HCT116 (cell line): ENCODE measurements around the gene FHOD3. TPM values are rescaled to one million over a fixed set of nuclear protein-coding genes. Genes with fewer than 3 reads are reported as not detected.

Experiments
- ATAC-seq: fragments of 200-7000 bp; cut with Tn5 transposase; 2 replicates; pipeline ENCODE4 v1.9.1; 2020; ENCODE audit warnings: mild to moderate bottlenecking, moderate library complexity
- BruUV-seq: library from RNA; stranded (reverse); fragments of 400-500 nt; replicated peaks from 2 replicates; lab custom pipeline; 2021; lab: Mats Ljungman, UMichigan
- CTCF ChIA-PET: fragments of 300-600 bp; sonication (Branson Sonifier 250); formaldehyde crosslinking; loops from one replicate; lab custom pipeline; 2021; ENCODE audit warnings: antibody characterized with exemption; lab: Charles Lee
- POLR2A ChIA-PET: fragments of 300-600, 350-600 bp; sonication (Branson Sonifier 250); formaldehyde crosslinking; loops from one replicate; lab custom pipeline; 2021; ENCODE audit warnings: antibody characterized with exemption; lab: Charles Lee
- RAD21 ChIA-PET, 2 experiments: fragments of 300-600 bp; sonication (Branson Sonifier 250); formaldehyde crosslinking; loops; one replicate each; lab custom pipeline; 2023; ENCODE audit warnings: low total read pairs in 2 of 2; ENCODE audit not compliant: uncharacterized antibody in 2 of 2, unreplicated experiment in 2 of 2, low non-redundant PET in 1 of 2; lab: Charles Lee
- DNase-seq: peaks from one replicate; pipeline ENCODE4 v3.0.0-alpha.2; 2010; ENCODE audit warnings: low read depth, low spot score
- H2AFZ ChIP-seq: fragments of 200-600 bp; shearing (Covaris generic), sonication (generic); 2 replicates; pipeline ENCODE4 v1.6.1; 2017; ENCODE audit warnings: low read depth, mixed run types, mixed read lengths, antibody characterized with exemption, low read length; ENCODE audit not compliant: poor library complexity, severe bottlenecking
- H3K27ac ChIP-seq: 2 replicates; pipeline ENCODE4 v1.5.1; 2012; ENCODE audit warnings: low read depth, low read length
- H3K27me3 ChIP-seq: fragments of 200-600 bp; sonication (generic); 2 replicates; pipeline ENCODE4 v1.6.1; 2016; ENCODE audit warnings: mixed run types, low read length, mixed read lengths; ENCODE audit not compliant: insufficient read depth
- H3K36me3 ChIP-seq, 2 experiments: fragments of 200-500 bp in 1 of 2; fragments of 200-600 bp in 1 of 2; sonication (Bioruptor generic) in 1 of 2; sonication (generic) in 1 of 2; 2 replicates each; pipeline versions ENCODE4 v1.5.1 to v1.6.1; 2014 to 2016; ENCODE audit warnings: low read length in 2 of 2, inconsistent platforms in 1 of 2, mixed read lengths in 1 of 2, mixed run types in 1 of 2; ENCODE audit not compliant: insufficient read depth in 2 of 2, control insufficient read depth in 1 of 2
- H3K4me1 ChIP-seq, 2 experiments: fragments of 200-600 bp in 1 of 2; sonication (generic) in 1 of 2; 2 replicates each; pipeline versions ENCODE4 v1.5.1 to v1.6.1; 2012 to 2017; ENCODE audit warnings: low read length in 2 of 2, inconsistent platforms in 1 of 2, mild to moderate bottlenecking in 1 of 2, mixed read lengths in 1 of 2, mixed run types in 1 of 2, moderate library complexity in 1 of 2; ENCODE audit not compliant: insufficient read depth in 2 of 2, control insufficient read depth in 1 of 2
- H3K4me2 ChIP-seq: fragments of 200-600 bp; sonication (generic); 2 replicates; pipeline ENCODE4 v1.6.1; 2017; ENCODE audit warnings: mixed run types, low read length, mixed read lengths
- H3K4me3 ChIP-seq, 2 experiments: fragments of 200-600 bp in 1 of 2; sonication (generic) in 1 of 2; replicated peaks in 1 of 2; 2 replicates each; pipeline ENCODE4 v1.5.1; 2011 to 2016; ENCODE audit warnings: low read length in 2 of 2, control low read depth in 1 of 2, low read depth in 1 of 2, mild to moderate bottlenecking in 1 of 2, mixed read lengths in 1 of 2, mixed run types in 1 of 2
- H3K79me2 ChIP-seq: fragments of 200-600 bp; sonication (generic); 2 replicates; pipeline ENCODE4 v1.6.1; 2017; ENCODE audit warnings: mild to moderate bottlenecking, mixed run types, low read length, moderate library complexity, mixed read lengths; ENCODE audit not compliant: insufficient read depth
- H3K9ac ChIP-seq: fragments of 200-600 bp; sonication (generic); 2 replicates; pipeline ENCODE4 v1.6.1; 2016; ENCODE audit warnings: low read length, mixed read lengths
- H3K9me2 ChIP-seq: fragments of 200-600 bp; sonication (generic), shearing (Covaris generic); 2 replicates; pipeline ENCODE4 v1.6.1; 2017; ENCODE audit warnings: mixed run types, mild to moderate bottlenecking, moderate library complexity; ENCODE audit not compliant: insufficient read depth
- H3K9me3 ChIP-seq, 2 experiments: fragments of 200-500 bp in 1 of 2; fragments of 200-600 bp in 1 of 2; sonication (Bioruptor generic) in 1 of 2; sonication (generic) in 1 of 2; 2 replicates each; pipeline ENCODE4 v1.6.1; 2014 to 2017; ENCODE audit warnings: low read length in 2 of 2, mixed read lengths in 2 of 2, inconsistent platforms in 1 of 2, low read depth in 1 of 2, mild to moderate bottlenecking in 1 of 2, mixed run types in 1 of 2, moderate library complexity in 1 of 2; ENCODE audit not compliant: control insufficient read depth in 1 of 2, insufficient read depth in 1 of 2
- H4K20me1 ChIP-seq: fragments of 200-600 bp; sonication (generic), shearing (Covaris generic); 2 replicates; pipeline ENCODE4 v1.6.1; 2017; ENCODE audit warnings: mixed run types, mild to moderate bottlenecking, moderate library complexity; ENCODE audit not compliant: insufficient read depth
- ATF3 ChIP-seq: IDR thresholded peaks from 2 replicates; pipeline ENCODE4 v1.6.1; 2012
- CBX3 ChIP-seq: IDR thresholded peaks from 2 replicates; pipeline ENCODE4 v1.6.1; 2012; ENCODE audit warnings: low read depth
- CEBPB ChIP-seq: IDR thresholded peaks from 2 replicates; pipeline ENCODE4 v1.6.1; 2012; ENCODE audit warnings: low read depth
- CTCF ChIP-seq, 3 experiments: fragments of 200-600 bp in 1 of 3; sonication (generic) in 1 of 3; IDR thresholded peaks in 2 of 3; conservative IDR thresholded peaks in 1 of 3; 2 replicates each; pipeline ENCODE4 v1.5.1; 2012 to 2017; ENCODE audit warnings: low read depth in 2 of 3, low read length in 2 of 3, antibody characterized with exemption in 1 of 3, borderline replicate concordance in 1 of 3, control low read depth in 1 of 3, mild to moderate bottlenecking in 1 of 3, mixed read lengths in 1 of 3, mixed run types in 1 of 3, moderate library complexity in 1 of 3; ENCODE audit not compliant: insufficient read depth in 1 of 3
- EGR1 ChIP-seq: IDR thresholded peaks from 2 replicates; pipeline ENCODE4 v1.6.1; 2012; ENCODE audit warnings: low read depth
- ELF1 ChIP-seq: IDR thresholded peaks from 2 replicates; pipeline ENCODE4 v1.6.1; 2012; ENCODE audit warnings: low read depth, borderline replicate concordance
- EZH2 ChIP-seq: fragments of 200-600 bp; sonication (generic); IDR thresholded peaks from 2 replicates; pipeline ENCODE4 v1.6.1; 2017; ENCODE audit warnings: antibody characterized with exemption, mixed run types
- FOSL1 ChIP-seq: IDR thresholded peaks from 2 replicates; pipeline ENCODE4 v1.6.1; 2012; ENCODE audit warnings: low read depth
- POLR2A ChIP-seq: IDR thresholded peaks from 2 replicates; pipeline ENCODE4 v1.7.0; 2011; ENCODE audit warnings: borderline replicate concordance; ENCODE audit not compliant: insufficient read depth, insufficient read length; ENCODE audit errors: extremely low read depth
- POLR2AphosphoS5 ChIP-seq: IDR thresholded peaks from 2 replicates; pipeline ENCODE4 v1.6.1; 2011; ENCODE audit warnings: mild to moderate bottlenecking, low read depth, low read length, moderate library complexity
- RAD21 ChIP-seq: IDR thresholded peaks from 2 replicates; pipeline ENCODE4 v1.6.1; 2012; ENCODE audit warnings: low read depth, mild to moderate bottlenecking
- SIN3A ChIP-seq: IDR thresholded peaks from 2 replicates; pipeline ENCODE4 v1.6.1; 2012; ENCODE audit warnings: low read depth
- SP1 ChIP-seq: IDR thresholded peaks from 2 replicates; pipeline ENCODE4 v1.6.1; 2012; ENCODE audit warnings: low read depth
- SRF ChIP-seq: IDR thresholded peaks from 2 replicates; pipeline ENCODE4 v1.6.1; 2012; ENCODE audit warnings: low read depth
- TCF7L2 ChIP-seq: IDR thresholded peaks from 2 replicates; pipeline ENCODE4 v1.7.0; 2011; ENCODE audit warnings: borderline replicate concordance, inconsistent platforms; ENCODE audit not compliant: insufficient read depth, insufficient read length; ENCODE audit errors: extremely low read depth
- YY1 ChIP-seq: IDR thresholded peaks from 2 replicates; pipeline ENCODE4 v1.6.1; 2011; ENCODE audit warnings: low read length, low read depth, moderate library complexity, mild to moderate bottlenecking; ENCODE audit not compliant: insufficient replicate concordance; ENCODE audit errors: extremely low read depth
- ZNF274 ChIP-seq: fragments of 200-500 bp; sonication (Bioruptor generic); IDR thresholded peaks from 2 replicates; pipeline ENCODE4 v1.6.1; 2014; ENCODE audit warnings: mild to moderate bottlenecking, low read depth, low read length, inconsistent platforms
- intact Hi-C: fragments of 100-400 bp; cut with micrococcal nuclease; formaldehyde crosslinking; loops from 2 replicates; pipeline ENCODE4 v1.10.0; 2022
- total RNA-seq: library from RNA; stranded (reverse); gene quantifications from one replicate; pipeline ENCODE4 v1.2.1, GENCODE V29; 2021; ENCODE audit not compliant: unreplicated experiment

FHOD3 gene
- total RNA-seq, 1 experiment from 2014 or later = 4.0 TPM

GRCh38 chr18:36454245-36454644, 156.7 kb downstream of the FHOD3 start:
- CTCF ChIA-PET = no interaction called here
- DNase-seq = no peak
- Histone ChIP-seq H4K20me1 (no peaks in the 10 kb centered on the region; the same call in 1 of the 2 replicates), H3K4me1 (peaks cover 0 to 9% of the 10 kb centered on the region in 2 experiments; a peak in 2 of 4 replicates), H3K9me2 (no peaks in the 10 kb centered on the region), H3K4me3 (no peak overlapping the region), H3K27me3 (no peaks in the 10 kb centered on the region; the same call in 1 of the 2 replicates), H2AFZ (no peak overlapping the region), H3K4me2 (no peak overlapping the region), H3K9ac (no peak overlapping the region), H3K36me3 (no peaks in the 10 kb centered on the region), H3K27ac (no peak overlapping the region), H3K79me2 (no peaks in the 10 kb centered on the region), H3K9me3 (no peaks in the 10 kb centered on the region)
- TF ChIP-seq CBX3 = no peak
- no peak for TF ChIP-seq CTCF (IDR thresholded peaks at IDR 0.05 in 2 of 3, conservative IDR thresholded peaks at IDR 0.05 in 1 of 3; ENCODE audit: borderline replicate concordance in 1 of 3, insufficient read depth in 1 of 3, low read depth in 2 of 3, low read length in 2 of 3)
- no peak for TF ChIP-seq SRF
- no peak for TF ChIP-seq POLR2AphosphoS5
- intact Hi-C loops = no loop called here
- RAD21 ChIA-PET = no interaction called here
- POLR2A ChIA-PET = no interaction called here
- no peak for ATAC-seq
- BruUV-seq = no TSS peak

DNA sequence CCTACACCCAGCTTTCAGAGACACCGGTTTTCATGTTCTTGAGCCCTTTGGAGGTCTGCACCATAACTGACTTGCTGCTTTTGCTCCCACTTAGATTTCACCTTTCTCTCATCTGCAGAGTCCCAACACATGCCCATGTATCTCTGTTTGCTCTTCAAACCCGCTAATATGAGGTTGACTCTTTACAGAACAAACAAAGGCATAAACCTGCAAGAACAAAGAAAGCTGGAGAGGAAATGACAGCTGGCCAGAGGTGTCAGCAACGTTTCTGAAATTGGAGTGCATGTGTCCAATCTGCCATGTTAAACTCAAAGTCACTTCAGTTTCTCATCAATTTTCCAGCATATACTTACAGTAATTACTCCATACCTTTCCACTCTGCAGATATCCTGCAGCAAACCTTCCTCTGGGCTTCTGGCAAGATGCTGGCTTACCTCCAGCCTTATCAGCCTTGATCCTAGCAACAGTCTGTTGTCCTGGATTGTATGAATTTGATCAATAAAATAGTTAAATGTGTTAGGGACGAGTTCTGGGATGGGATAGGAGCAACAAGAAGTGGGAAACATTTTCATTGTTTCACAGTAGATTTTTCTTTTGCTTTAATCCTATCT, 157.4 kb downstream of the FHOD3 start:
- no peak overlapping the region for H3K4me3 ChIP-seq
- CTCF ChIA-PET = no interaction called here
- no peaks in the 10 kb centered on the region for H3K36me3 ChIP-seq
- ATAC-seq (no peak), DNase-seq (no peak)
- BruUV-seq = no TSS peak
- H3K9ac ChIP-seq = no peak overlapping the region
- intact Hi-C loops = no loop called here
- H3K4me2 ChIP-seq = no peak overlapping the region
- H2AFZ ChIP-seq = no peak overlapping the region
- no peaks in the 10 kb centered on the region for H3K79me2 ChIP-seq
- no peaks in the 10 kb centered on the region for H4K20me1 ChIP-seq
- H3K9me3 ChIP-seq = no peaks in the 10 kb centered on the region
- no peaks in the 10 kb centered on the region; the same call in 1 of the 2 replicates for H3K27me3 ChIP-seq
- POLR2A ChIA-PET = interaction anchor here (0.6 kb wide), 1 partner anchor 86 kb away, joined by 4 read pairs; no protein-coding TSS in a partner anchor
- no peak overlapping the region for H3K27ac ChIP-seq
- RAD21 ChIA-PET = no interaction called here
- H3K4me1 ChIP-seq = peaks cover 0 to 9% of the 10 kb centered on the region in 2 experiments; a peak in 2 of 4 replicates
- no peaks in the 10 kb centered on the region for H3K9me2 ChIP-seq
- TF ChIP-seq EZH2 = no peak
- no peak for TF ChIP-seq TCF7L2
- TF ChIP-seq POLR2A = no peak
- TF ChIP-seq CTCF (IDR thresholded peaks at IDR 0.05 in 2 of 3, conservative IDR thresholded peaks at IDR 0.05 in 1 of 3; ENCODE audit: borderline replicate concordance in 1 of 3, insufficient read depth in 1 of 3, low read depth in 2 of 3, low read length in 2 of 3) = no peak
- no peak for TF ChIP-seq FOSL1
- TF ChIP-seq ELF1 = no peak
- no peak for TF ChIP-seq RAD21
- TF ChIP-seq EGR1 = no peak
- TF ChIP-seq CEBPB = no peak
- TF ChIP-seq ATF3 = no peak
- no peak for TF ChIP-seq SP1
- TF ChIP-seq ZNF274 = no peak
- TF ChIP-seq YY1 = no peak
- TF ChIP-seq SIN3A = no peak
